HG03520 (cell line): ENCODE data around the gene IZUMO2.
"Not testable (repeated sequence)": the region's sequence is repeated elsewhere in the genome, so short reads cannot be mapped to it uniquely, and the experiment has no call there.

Experiments
- ATAC-seq: cut with Tn5 transposase; IDR thresholded peaks from one replicate; pipeline ENCODE4 v1.9.1; 2021; ENCODE audit warnings: mild to moderate bottlenecking, moderate library complexity; ENCODE audit not compliant: unreplicated experiment

IZUMO2 gene

DNA sequence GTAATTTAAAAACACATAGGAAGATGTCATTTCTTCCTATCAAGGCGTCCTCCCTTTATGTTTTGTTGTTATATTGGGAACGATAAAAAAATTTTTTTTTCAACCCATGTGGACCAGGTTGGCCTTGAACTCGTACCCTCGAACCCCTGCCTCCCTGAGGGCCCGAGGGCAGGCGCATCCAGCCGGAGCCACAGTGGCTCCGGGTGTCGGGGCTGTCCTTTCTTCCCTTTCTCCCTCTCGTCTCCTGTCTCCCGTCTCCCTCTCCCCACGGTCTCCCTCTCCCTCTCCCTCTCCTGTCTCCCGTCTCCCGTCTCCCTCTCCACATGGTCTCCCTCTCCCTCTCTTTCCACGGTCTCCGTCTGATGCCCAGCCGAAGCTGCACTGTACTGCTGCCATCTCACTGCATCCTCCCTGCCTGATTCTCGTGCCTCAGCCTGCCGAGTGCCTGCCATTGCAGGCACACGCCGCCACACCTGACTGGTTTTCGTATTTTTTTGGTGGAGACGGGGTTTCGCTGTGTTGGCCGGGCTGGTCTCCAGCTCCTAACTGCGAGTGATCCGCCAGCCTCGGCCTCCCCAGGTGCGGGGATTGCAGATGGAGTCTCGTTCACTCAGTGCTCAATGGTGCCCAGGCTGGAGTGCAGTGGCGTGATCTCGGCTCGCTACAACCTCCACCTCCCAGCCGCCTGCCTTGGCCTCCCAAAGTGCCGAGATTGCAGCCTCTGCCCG, 22.8 kb downstream of the IZUMO2 start:
- not testable (repeated sequence) for ATAC-seq

- not testable (repeated sequence) for ATAC-seq
These were observed 26.3 kb downstream of the IZUMO2 start for GRCh38 chr19:50136603-50137365.

GRCh38 chr19:50135856-50136602, 27.1 kb downstream of the IZUMO2 start:
- not testable (repeated sequence) for ATAC-seq

GRCh38 chr19:50134777-50135719, 28.0 kb downstream of the IZUMO2 start:
- not testable (repeated sequence) for ATAC-seq

DNA sequence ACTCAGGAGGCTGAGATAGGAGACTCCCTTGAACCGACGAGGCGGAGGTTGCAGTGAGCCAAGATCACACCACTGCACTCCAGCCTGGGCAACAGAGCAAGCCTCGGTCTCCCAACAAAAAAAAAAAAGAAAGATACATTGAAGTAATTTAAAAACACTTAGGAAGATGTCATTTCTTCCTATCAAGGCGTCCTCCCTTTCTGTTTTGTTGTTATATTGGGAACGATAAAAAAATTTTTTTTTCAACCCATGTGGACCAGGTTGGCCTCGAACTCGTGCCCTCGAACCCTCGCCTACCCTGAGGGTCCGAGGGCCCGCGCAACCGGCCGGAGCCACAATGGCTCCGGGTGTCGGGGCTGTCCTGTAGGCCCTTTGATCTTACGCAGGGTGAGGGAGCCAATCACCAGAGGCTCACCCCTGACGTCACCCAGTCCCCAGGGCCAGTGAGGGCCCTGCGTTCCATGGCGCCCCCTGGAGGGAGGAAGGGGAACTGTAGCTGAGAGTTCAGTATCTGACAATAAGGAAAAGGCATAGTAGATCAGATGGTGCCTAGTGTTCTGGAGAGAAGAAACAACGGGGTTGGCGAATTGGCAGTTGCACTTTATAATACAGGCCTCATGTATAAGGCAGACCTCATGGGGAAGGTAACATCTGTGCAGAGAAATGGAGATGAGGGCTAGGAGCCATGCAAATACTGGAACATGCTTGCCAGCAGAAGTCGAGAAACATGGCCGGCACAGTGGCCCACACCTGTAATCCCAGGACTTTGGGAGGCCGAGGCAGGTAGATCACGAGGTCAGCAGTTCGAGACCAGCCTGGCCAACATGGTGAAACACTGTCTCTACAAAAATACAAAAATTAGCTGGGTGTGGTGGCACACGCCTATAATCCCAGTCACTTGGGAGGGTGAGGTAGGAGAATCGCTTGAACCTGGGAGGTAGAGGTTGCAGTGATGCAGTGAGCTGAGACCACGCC, 29.3 kb downstream of the IZUMO2 start:
- not testable (repeated sequence) for ATAC-seq

- not testable (repeated sequence) for ATAC-seq
These were observed 59.1 kb downstream of the IZUMO2 start for GRCh38 chr19:50104012-50104411.

DNA sequence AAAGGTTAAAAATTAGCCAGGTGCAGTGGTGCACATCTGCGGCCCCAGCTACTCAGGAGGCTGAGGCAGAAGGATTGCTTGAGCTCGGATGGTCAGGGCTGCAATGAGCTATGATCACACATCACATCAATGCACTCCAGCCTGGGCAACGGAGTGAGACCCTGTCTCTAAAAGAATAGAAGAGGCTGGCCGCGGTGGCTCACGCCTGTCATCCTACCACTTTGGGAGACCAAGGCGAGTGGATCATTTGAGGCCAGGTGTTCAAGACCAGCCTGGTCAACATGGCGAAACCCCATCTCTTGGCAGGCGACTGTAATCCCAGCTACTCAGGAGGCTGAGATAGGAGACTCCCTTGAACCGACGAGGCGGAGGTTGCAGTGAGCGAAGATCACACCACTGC, 59.7 kb downstream of the IZUMO2 start:
- not testable (repeated sequence) for ATAC-seq
